HepG2 (cell line): ENCODE measurements around the gene TMEM164.

Experiments
- KMT2B ChIP-seq: IDR thresholded peaks from 2 replicates; pipeline ENCODE4 v1.6.1; 2016; ENCODE audit warnings: missing genetic modification reagents, missing compliant biosample characterization
- U2AF1 ChIP-seq: fragments of 200-400 bp; formaldehyde crosslinking; optimal IDR thresholded peaks from 2 replicates; pipeline ENCODE3; 2017; ENCODE audit warnings: mild to moderate bottlenecking, low read depth, low read length
- TF ChIP-seq, protein P1 (sequence below): sonication (generic); formaldehyde crosslinking; IDR thresholded peaks from 2 replicates; pipeline ENCODE4 v1.5.0; 2020; ENCODE audit warnings: mild to moderate bottlenecking, missing genetic modification reagents
- TF ChIP-seq, protein P2 (sequence below): sonication (generic); formaldehyde crosslinking; IDR thresholded peaks from 2 replicates; pipeline ENCODE4 v1.5.0; 2020; ENCODE audit warnings: mild to moderate bottlenecking, missing genetic modification reagents, moderate library complexity
- TF ChIP-seq, protein P3 (sequence below): sonication (generic); formaldehyde crosslinking; IDR thresholded peaks from 2 replicates; pipeline ENCODE4 v1.4.0; 2020; ENCODE audit warnings: missing genetic modification reagents, borderline replicate concordance

DNA sequence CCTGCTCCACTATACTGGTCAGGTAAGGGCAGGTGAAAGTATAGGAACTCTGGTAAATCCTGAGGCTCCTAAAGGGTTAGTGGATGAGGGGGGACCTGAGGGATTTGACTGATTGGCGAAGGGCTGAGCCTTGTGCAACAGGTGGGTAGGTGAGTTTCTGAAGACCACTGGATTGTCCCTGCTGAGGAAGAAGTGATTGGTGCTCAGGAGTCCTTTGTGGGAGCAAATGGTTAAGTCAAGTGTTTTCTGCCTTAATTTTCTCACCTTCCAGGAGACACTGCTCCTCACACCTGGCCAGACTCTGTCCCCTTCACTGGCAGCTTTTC, 158.4 kb downstream of the TMEM164 start:
- TF ChIP-seq KMT2B (CRISPR knock-in tag) = no peak
- TF ChIP-seq, protein P1, sequence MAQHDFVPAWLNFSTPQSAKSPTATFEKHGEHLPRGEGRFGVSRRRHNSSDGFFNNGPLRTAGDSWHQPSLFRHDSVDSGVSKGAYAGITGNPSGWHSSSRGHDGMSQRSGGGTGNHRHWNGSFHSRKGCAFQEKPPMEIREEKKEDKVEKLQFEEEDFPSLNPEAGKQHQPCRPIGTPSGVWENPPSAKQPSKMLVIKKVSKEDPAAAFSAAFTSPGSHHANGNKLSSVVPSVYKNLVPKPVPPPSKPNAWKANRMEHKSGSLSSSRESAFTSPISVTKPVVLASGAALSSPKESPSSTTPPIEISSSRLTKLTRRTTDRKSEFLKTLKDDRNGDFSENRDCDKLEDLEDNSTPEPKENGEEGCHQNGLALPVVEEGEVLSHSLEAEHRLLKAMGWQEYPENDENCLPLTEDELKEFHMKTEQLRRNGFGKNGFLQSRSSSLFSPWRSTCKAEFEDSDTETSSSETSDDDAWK (CRISPR knock-in tag) = no peak
- TF ChIP-seq, protein P2, sequence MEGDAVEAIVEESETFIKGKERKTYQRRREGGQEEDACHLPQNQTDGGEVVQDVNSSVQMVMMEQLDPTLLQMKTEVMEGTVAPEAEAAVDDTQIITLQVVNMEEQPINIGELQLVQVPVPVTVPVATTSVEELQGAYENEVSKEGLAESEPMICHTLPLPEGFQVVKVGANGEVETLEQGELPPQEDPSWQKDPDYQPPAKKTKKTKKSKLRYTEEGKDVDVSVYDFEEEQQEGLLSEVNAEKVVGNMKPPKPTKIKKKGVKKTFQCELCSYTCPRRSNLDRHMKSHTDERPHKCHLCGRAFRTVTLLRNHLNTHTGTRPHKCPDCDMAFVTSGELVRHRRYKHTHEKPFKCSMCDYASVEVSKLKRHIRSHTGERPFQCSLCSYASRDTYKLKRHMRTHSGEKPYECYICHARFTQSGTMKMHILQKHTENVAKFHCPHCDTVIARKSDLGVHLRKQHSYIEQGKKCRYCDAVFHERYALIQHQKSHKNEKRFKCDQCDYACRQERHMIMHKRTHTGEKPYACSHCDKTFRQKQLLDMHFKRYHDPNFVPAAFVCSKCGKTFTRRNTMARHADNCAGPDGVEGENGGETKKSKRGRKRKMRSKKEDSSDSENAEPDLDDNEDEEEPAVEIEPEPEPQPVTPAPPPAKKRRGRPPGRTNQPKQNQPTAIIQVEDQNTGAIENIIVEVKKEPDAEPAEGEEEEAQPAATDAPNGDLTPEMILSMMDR (CRISPR knock-in tag) = no peak
- TF ChIP-seq U2AF1 = no peak
- TF ChIP-seq, protein P3, sequence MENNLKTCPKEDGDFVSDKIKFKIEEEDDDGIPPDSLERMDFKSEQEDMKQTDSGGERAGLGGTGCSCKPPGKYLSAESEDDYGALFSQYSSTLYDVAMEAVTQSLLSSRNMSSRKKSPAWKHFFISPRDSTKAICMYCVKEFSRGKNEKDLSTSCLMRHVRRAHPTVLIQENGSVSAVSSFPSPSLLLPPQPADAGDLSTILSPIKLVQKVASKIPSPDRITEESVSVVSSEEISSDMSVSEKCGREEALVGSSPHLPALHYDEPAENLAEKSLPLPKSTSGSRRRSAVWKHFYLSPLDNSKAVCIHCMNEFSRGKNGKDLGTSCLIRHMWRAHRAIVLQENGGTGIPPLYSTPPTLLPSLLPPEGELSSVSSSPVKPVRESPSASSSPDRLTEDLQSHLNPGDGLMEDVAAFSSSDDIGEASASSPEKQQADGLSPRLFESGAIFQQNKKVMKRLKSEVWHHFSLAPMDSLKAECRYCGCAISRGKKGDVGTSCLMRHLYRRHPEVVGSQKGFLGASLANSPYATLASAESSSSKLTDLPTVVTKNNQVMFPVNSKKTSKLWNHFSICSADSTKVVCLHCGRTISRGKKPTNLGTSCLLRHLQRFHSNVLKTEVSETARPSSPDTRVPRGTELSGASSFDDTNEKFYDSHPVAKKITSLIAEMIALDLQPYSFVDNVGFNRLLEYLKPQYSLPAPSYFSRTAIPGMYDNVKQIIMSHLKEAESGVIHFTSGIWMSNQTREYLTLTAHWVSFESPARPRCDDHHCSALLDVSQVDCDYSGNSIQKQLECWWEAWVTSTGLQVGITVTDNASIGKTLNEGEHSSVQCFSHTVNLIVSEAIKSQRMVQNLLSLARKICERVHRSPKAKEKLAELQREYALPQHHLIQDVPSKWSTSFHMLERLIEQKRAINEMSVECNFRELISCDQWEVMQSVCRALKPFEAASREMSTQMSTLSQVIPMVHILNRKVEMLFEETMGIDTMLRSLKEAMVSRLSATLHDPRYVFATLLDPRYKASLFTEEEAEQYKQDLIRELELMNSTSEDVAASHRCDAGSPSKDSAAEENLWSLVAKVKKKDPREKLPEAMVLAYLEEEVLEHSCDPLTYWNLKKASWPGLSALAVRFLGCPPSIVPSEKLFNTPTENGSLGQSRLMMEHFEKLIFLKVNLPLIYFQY (CRISPR knock-in tag) = no peak
